Subcutaneous adipose tissue (tissue), 4 donors: Measurements from ENCODE around the gene MCRS1. TPM values are rescaled to one million over a fixed set of nuclear protein-coding genes. Genes with fewer than 3 reads are reported as not detected.

Experiments used
- total RNA-seq, 4 donors: library from RNA; depleted of rRNA; stranded (reverse); fragments of >200 nt; gene quantifications; one replicate each; pipeline ENCODE4 v1.1.0, GENCODE V29; 2016
- TF ChIP-seq, protein P1 (sequence below): fragments of 450-650 bp; IDR thresholded peaks from one replicate; pipeline ENCODE4 v1.5.1; 2016; ENCODE audit warnings: low read depth, mild to moderate bottlenecking, control low read depth, antibody characterized with exemption, moderate library complexity

Gene MCRS1
- total RNA-seq, 4 donors from 2014 or later: 28.7 to 36.1 (median 32.5) TPM

DNA sequence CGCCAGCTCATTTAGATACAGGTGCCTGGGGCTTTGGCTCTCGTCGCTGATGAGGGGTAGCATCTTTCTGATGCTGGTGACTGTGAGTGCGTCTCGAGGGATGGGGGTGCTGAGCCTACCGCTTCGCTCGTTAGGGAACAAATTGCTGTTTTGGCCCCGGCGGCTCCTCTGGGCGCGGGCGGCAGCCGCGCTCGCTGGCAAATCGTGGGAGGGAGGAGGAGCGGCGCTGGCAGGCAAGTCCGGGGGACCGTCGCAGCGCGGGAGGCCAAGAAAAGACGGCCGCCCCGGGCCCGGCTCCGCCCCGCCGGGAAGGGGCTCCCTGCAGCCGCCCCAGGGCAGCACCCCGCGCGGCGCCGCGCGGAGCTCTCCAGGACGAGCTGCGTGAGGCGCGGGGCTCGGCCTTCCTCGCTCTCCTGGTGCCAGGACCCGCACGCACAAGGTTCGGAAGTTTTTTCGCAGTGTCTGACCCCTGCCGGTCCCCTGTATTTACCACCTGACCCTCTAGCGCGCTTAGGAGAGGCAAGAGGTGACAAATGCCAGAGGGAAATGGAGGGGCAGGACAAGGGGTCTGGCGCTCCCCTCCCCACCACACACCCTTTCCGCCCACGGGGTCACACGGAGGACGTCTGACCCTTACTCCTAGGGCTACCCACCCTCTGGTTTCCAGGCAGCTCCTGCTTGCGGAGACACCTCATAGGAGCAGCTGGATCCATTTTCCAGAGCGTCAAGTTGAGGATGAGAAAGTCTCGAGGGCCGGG is 30.0 kb downstream of the MCRS1 start:
- TF ChIP-seq, protein P1, sequence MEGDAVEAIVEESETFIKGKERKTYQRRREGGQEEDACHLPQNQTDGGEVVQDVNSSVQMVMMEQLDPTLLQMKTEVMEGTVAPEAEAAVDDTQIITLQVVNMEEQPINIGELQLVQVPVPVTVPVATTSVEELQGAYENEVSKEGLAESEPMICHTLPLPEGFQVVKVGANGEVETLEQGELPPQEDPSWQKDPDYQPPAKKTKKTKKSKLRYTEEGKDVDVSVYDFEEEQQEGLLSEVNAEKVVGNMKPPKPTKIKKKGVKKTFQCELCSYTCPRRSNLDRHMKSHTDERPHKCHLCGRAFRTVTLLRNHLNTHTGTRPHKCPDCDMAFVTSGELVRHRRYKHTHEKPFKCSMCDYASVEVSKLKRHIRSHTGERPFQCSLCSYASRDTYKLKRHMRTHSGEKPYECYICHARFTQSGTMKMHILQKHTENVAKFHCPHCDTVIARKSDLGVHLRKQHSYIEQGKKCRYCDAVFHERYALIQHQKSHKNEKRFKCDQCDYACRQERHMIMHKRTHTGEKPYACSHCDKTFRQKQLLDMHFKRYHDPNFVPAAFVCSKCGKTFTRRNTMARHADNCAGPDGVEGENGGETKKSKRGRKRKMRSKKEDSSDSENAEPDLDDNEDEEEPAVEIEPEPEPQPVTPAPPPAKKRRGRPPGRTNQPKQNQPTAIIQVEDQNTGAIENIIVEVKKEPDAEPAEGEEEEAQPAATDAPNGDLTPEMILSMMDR: no peak

DNA sequence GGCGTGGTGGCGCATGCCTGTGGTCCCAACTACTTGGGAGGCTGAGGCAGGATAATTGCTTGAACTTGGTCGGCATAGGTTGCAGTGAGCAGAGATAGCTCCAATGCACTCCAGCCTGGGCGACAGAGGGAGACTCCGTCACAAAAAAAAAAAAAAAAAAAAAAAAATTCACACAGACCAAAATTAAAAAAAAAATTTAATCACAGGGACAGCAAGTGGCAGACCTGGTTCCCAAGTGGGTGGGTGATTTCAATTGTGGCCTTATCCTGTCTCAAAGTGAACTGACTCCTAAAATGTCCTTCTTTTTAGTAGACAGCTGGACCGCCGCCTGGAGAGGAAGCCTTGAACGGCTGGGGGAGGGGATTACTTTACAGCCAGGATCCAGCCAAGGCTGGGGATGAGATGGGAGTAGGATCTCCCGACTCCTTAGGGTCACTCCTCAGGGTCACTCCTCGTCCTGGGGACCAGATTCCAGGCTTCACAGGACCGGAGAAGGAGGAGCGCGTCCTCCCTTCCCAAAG is 30.7 kb downstream of the MCRS1 start:
- TF ChIP-seq, protein P1: no peak

DNA sequence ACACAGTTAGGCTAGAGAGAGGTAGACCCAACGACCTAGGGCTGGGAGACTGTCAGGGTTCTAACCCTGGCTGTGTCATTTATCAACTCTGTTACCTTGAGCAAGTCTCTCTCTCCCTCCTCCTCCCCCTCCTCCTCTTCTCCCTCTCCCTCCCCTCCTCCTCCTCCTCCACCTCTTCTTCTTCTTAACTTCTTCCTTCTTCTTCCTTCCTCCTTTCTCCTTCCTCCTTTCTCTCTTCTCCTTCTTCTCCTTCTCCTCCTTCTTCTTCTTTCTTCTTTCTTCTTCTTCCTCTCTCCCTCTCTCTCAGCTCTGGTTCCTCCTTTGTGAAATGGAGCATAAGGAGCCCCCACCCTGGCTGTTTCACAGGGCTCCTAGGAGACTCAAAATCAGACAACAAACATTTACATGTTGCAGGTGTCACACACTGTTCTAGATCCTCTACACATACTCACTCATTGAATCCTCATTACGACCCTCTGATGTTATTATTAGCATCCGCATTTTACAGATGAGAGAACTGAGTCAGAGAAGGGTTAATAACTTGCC is 31.3 kb downstream of the MCRS1 start:
- TF ChIP-seq, protein P1: no peak

DNA sequence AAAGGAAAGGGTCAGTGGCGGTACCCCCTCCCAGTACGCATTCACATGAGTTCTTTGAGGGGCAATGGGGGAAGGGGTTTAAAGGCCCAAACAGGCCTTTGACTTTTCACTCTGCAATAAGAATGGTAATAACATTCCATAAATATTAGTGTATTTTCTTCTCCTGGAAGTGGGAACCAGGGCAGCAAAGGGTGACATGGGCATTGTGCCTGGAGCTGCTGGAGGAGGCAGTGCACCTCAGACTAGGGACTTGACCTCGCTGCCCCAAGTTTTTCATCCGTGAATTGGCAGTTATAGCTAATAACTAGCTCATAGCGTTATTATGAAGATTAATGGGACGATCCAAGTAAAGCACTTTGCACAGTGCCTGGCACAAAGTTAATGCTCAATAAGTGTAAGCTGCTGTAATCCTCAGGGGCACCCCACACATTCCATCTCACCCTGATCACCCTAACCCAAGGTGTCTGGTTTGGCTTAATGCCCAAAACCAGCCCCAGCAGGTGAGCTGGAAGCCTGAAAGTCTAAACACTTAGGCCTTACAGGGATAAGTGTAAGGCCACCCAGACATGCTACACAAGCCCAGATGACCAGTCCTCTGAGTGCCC is 31.9 kb downstream of the MCRS1 start:
- TF ChIP-seq, protein P1: no peak

DNA sequence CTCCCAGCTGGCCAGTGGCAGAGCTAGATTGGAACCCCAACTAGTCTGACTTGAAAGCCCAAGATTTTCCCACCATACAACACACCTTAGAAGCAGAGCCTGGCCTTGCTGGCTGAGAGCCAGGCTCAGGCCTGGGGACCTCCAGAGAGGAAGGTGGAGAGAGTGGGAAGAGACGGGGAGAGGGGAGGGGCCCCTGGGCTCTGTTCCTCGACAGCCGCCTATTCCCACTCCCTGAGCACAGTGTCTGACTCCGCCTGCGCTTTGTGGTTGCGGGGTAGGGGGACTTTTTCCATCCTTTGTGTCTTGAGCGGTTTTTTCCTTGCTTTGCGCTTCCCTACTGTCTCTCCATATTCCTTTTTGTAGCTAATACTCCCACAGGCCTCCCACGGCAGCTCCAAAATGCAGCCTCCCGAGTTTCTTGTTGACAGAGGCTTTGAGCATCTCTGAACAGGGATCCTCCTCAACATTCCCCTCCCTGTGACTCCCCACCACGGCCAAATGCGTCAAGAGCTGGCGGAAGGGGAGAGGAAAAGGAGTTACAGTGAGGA is 33.1 kb downstream of the MCRS1 start:
- TF ChIP-seq, protein P1: no peak

DNA sequence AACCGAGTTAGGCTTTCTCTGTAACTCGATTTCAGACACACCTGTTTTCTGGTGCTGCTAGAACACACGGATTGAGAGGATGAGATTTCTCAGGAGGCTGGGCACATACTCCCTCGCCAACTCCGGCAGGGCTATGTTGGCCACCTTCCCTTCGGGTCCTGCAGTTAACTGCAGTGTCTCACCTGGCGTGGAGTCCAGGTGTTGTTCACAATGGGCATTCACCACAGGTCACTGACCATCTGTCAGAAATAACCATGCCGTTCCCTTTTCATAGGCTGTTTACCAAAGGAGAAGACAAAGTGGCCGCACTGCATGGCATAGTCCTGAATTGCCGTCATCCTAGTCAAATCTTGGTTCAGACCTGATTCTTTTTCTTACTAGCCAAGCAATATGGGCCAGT is 34.6 kb downstream of the MCRS1 start:
- TF ChIP-seq, protein P1: no peak

DNA sequence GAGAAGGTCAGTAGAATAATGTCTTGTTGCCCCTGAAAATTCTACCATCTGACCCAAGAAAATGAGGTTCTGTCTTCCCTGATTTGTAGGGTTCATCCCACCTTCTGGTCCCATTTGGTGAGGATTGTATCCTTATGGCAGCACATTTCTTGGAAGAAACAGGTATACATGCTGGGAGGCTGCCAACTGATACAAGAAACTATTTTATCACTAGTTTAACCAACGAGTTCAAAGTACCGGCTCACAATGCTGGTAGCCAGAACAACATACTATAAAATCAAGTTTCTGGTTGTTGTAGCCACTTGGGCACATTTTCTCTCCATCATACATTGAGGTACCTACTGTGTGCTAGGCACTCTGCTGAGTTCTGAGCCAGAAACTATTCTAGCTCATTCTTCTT is 36.2 kb downstream of the MCRS1 start:
- TF ChIP-seq, protein P1: no peak
